ENCODE measurements around the gene ITGAD. TPM values are rescaled to one million over a fixed set of nuclear protein-coding genes. Genes with fewer than 3 reads are reported as not detected.

The ITGAD gene
- total and polyA plus RNA-seq, 2 donors (not counting 3 experiments of a cell fraction or from before 2014, with no cell fraction given), result not detected

GRCh38 chr16:31362476-31363405 is 30.4 kb upstream of the ITGAD start:
- Histone ChIP-seq H3K79me2 (ENCODE audit: control insufficient read depth, insufficient read depth, low read length) (no peaks in the 10 kb centered on the region), H3K36me3 (ENCODE audit: control insufficient read depth in 2 of 2, extremely low read depth in 1 of 2, insufficient read depth in 2 of 2, low read length in 2 of 2) (no peaks in the 10 kb centered on the region), H3K4me2 (ENCODE audit: insufficient read depth, low read length) (no peak overlapping the region), H3K27ac (ENCODE audit: insufficient read depth, low read depth, low read length) (no peak overlapping the region), H3K4me1 (ENCODE audit: control insufficient read depth, extremely low read depth, insufficient read depth, low read length) (no peaks in the 10 kb centered on the region), H3K9me1 (replicated peaks; ENCODE audit: control insufficient read depth, extremely low read depth, insufficient read depth, low read length) (no peaks in the 10 kb centered on the region), H4K20me1 (replicated peaks; ENCODE audit: control insufficient read depth, extremely low read depth, insufficient read depth, low read length) (no peaks in the 10 kb centered on the region), H3K4me3 (replicated peaks in 1 of 3; ENCODE audit: insufficient read depth in 1 of 3, low read depth in 1 of 3, low read length in 3 of 3) (no peak overlapping the region), H3K9me3 (replicated peaks; ENCODE audit: control insufficient read depth, insufficient read depth, low read length) (no peaks in the 10 kb centered on the region), H2AFZ (ENCODE audit: low read depth, low read length) (no peak overlapping the region), H3K27me3 (ENCODE audit: control insufficient read depth in 2 of 2, insufficient read depth in 2 of 2, low read length in 2 of 2) (no peaks in the 10 kb centered on the region), H3K9ac (replicated peaks; ENCODE audit: extremely low read depth, insufficient read depth, low read length) (no peak overlapping the region)
- ChIA-PET POLR2A (no interaction called here), CTCF (no interaction called here)
- DNase-seq (ENCODE audit: low read depth, low spot score) (no peak), FAIRE-seq (no peak)
- BruUV-seq (replicated peaks), result no TSS peak
- TF ChIP-seq MAX (IDR thresholded peaks at IDR 0.05; ENCODE audit: insufficient read depth, insufficient read length) (no peak), POLR2AphosphoS5 (IDR thresholded peaks at IDR 0.05; ENCODE audit: insufficient read depth, low read depth, low read length) (no peak)
- dilution Hi-C loops (cut with MboI; ENCODE audit: extremely low pct_ligation_motif_present, low sequenced_read_pairs) (no loop called here), intact Hi-C loops (cut with micrococcal nuclease) (no loop called here)

GRCh38 chr16:31363721-31364120 is 29.4 kb upstream of the ITGAD start:
- Histone ChIP-seq H3K27ac (ENCODE audit: insufficient read depth, low read depth, low read length) (no peak overlapping the region), H3K9me1 (replicated peaks; ENCODE audit: control insufficient read depth, extremely low read depth, insufficient read depth, low read length) (no peaks in the 10 kb centered on the region), H3K9me3 (replicated peaks; ENCODE audit: control insufficient read depth, insufficient read depth, low read length) (no peaks in the 10 kb centered on the region), H3K4me2 (ENCODE audit: insufficient read depth, low read length) (no peak overlapping the region), H3K9ac (replicated peaks; ENCODE audit: extremely low read depth, insufficient read depth, low read length) (no peak overlapping the region), H3K36me3 (ENCODE audit: control insufficient read depth in 2 of 2, extremely low read depth in 1 of 2, insufficient read depth in 2 of 2, low read length in 2 of 2) (no peaks in the 10 kb centered on the region), H3K27me3 (ENCODE audit: control insufficient read depth in 2 of 2, insufficient read depth in 2 of 2, low read length in 2 of 2) (no peaks in the 10 kb centered on the region), H2AFZ (ENCODE audit: low read depth, low read length) (no peak overlapping the region), H3K4me1 (ENCODE audit: control insufficient read depth, extremely low read depth, insufficient read depth, low read length) (no peaks in the 10 kb centered on the region), H4K20me1 (replicated peaks; ENCODE audit: control insufficient read depth, extremely low read depth, insufficient read depth, low read length) (no peaks in the 10 kb centered on the region), H3K4me3 (replicated peaks in 1 of 3; ENCODE audit: insufficient read depth in 1 of 3, low read depth in 1 of 3, low read length in 3 of 3) (no peak overlapping the region), H3K79me2 (ENCODE audit: control insufficient read depth, insufficient read depth, low read length) (no peaks in the 10 kb centered on the region)
- FAIRE-seq (no peak), DNase-seq (ENCODE audit: low read depth, low spot score) (no peak)
- ChIA-PET CTCF (no interaction called here), POLR2A (interaction anchor here (0.5 kb wide), 1 partner anchor 187 kb away, joined by 3 read pairs; no protein-coding TSS in a partner anchor)
- dilution Hi-C loops (cut with MboI; ENCODE audit: extremely low pct_ligation_motif_present, low sequenced_read_pairs) (no loop called here), intact Hi-C loops (cut with micrococcal nuclease) (no loop called here)
- BruUV-seq (replicated peaks), result no TSS peak
- TF ChIP-seq POLR2A (IDR thresholded peaks at IDR 0.05; ENCODE audit: low read depth, low read length) (no peak), MYC (IDR thresholded peaks at IDR 0.05; ENCODE audit: low read depth, low read length) (no peak), GATA2 (IDR thresholded peaks at IDR 0.05; ENCODE audit: insufficient read depth, insufficient read length, low read depth, low read length) (no peak), MAX (IDR thresholded peaks at IDR 0.05; ENCODE audit: insufficient read depth, insufficient read length) (no peak), POLR2AphosphoS5 (IDR thresholded peaks at IDR 0.05; ENCODE audit: insufficient read depth, low read depth, low read length) (no peak), EZH2 (IDR thresholded peaks at IDR 0.05; ENCODE audit: borderline replicate concordance, low read depth, low read length, severe bottlenecking) (no peak), FOS (IDR thresholded peaks at IDR 0.05; ENCODE audit: borderline replicate concordance, insufficient read depth, low read length) (no peak)

Measured in endothelial cell of umbilical vein (primary cell).